ENCODE data around the gene CMIP.

- TF ChIP-seq ZNF138 (CRISPR knock-in tag; conservative IDR thresholded peaks at IDR 0.05) (no peak), MYBL2 (CRISPR knock-in tag; IDR thresholded peaks at IDR 0.05) (no peak), TEAD4 (CRISPR knock-in tag; IDR thresholded peaks at IDR 0.05) (no peak), FOXP4 (CRISPR knock-in tag; IDR thresholded peaks at IDR 0.05) (no peak), CTCF (IDR thresholded peaks at IDR 0.05) (no peak)
Measured at GRCh38 chr16:81627024-81627423, 182.4 kb downstream of the CMIP start.

Measured in WTC11 (cell line).